Progenitor cell of endocrine pancreas (in vitro differentiated cells): ENCODE results near the gene BMF. TPM values are rescaled to one million over a fixed set of nuclear protein-coding genes. Genes with fewer than 3 reads are reported as not detected.

Experiments used
- DNase-seq: peaks from one replicate; pipeline ENCODE4 v3.0.0; 2021; ENCODE audit warnings: low spot score; ENCODE audit not compliant: unreplicated experiment
- H3K27ac Mint-ChIP-seq: 2 replicates; pipeline ENCODE4 v1.8.0; 2021; ENCODE audit warnings: mild to moderate bottlenecking, moderate library complexity, mixed read lengths
- H3K27me3 Mint-ChIP-seq: 2 replicates; pipeline ENCODE4 v1.8.0; 2021; ENCODE audit warnings: mixed read lengths
- H3K36me3 Mint-ChIP-seq: 2 replicates; pipeline ENCODE4 v1.8.0; 2022; ENCODE audit warnings: mixed read lengths; ENCODE audit not compliant: insufficient read depth
- H3K4me1 Mint-ChIP-seq: 2 replicates; pipeline ENCODE4 v1.8.0; 2021; ENCODE audit warnings: low read depth, mixed read lengths
- H3K4me3 Mint-ChIP-seq: 2 replicates; pipeline ENCODE4 v1.8.0; 2021; ENCODE audit warnings: low read depth, mild to moderate bottlenecking, moderate library complexity, mixed read lengths
- H3K9me3 Mint-ChIP-seq: 2 replicates; pipeline ENCODE4 v1.8.0; 2021; ENCODE audit warnings: low read depth, mixed read lengths
- total RNA-seq: library from RNA; stranded (reverse); gene quantifications from 2 replicates; pipeline ENCODE4 v1.2.1, GENCODE V29; 2021
- TF ChIP-seq, protein P1 (sequence below): fragments of 200-600 bp; sonication (generic); IDR thresholded peaks from one replicate; pipeline ENCODE4 v1.5.0; 2021; ENCODE audit warnings: antibody characterized with exemption, mild to moderate bottlenecking; ENCODE audit not compliant: unreplicated experiment

BMF gene
- total RNA-seq, 1 donor from 2014 or later = 128 TPM

DNA sequence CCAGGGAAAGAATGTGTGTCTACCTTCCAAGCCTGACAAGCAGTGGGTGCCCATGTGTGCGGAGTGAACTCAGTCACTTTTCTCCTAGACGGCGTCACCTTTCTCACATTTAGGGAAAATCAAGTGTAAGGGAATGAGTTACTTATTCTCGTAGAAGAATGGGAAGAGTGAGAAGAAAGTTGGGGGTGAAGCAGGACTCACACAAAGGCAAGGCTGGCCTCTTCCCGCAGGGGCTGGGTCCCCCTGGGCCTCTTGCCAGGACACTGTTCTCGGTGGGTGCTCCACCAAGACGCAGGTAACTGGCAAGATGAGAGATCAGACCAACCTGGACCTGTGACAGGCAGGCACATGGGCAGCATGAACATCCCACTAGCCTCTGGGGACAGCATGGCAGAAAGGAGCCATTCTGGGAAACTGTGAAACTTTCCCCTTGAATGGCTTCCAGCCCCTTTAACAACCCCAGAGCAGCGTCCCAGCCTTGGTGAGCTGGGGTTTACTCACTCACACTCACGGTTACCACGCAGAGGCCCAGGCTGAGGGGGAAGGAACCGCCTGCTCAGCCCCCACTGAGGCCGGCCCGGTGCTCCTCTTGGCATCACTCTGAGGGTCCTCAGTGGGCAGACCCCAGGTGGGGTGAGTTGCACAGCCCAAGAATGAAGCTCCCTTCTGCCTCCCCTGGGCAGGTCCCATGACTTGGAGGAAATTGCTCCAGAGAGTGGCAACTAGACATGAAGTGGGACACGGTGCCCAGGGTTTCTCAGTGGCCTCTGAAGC lies 54.7 kb downstream of the BMF start:
- Mint-ChIP-seq H3K4me1 (peaks cover 4% of the 10 kb centered on the region), H3K27ac (no peak overlapping the region), H3K27me3 (no peaks in the 10 kb centered on the region), H3K9me3 (no peaks in the 10 kb centered on the region), H3K4me3 (no peak overlapping the region), H3K36me3 (no peaks in the 10 kb centered on the region)
- TF ChIP-seq, protein P1, sequence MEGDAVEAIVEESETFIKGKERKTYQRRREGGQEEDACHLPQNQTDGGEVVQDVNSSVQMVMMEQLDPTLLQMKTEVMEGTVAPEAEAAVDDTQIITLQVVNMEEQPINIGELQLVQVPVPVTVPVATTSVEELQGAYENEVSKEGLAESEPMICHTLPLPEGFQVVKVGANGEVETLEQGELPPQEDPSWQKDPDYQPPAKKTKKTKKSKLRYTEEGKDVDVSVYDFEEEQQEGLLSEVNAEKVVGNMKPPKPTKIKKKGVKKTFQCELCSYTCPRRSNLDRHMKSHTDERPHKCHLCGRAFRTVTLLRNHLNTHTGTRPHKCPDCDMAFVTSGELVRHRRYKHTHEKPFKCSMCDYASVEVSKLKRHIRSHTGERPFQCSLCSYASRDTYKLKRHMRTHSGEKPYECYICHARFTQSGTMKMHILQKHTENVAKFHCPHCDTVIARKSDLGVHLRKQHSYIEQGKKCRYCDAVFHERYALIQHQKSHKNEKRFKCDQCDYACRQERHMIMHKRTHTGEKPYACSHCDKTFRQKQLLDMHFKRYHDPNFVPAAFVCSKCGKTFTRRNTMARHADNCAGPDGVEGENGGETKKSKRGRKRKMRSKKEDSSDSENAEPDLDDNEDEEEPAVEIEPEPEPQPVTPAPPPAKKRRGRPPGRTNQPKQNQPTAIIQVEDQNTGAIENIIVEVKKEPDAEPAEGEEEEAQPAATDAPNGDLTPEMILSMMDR = no peak
- DNase-seq = no peak

DNA sequence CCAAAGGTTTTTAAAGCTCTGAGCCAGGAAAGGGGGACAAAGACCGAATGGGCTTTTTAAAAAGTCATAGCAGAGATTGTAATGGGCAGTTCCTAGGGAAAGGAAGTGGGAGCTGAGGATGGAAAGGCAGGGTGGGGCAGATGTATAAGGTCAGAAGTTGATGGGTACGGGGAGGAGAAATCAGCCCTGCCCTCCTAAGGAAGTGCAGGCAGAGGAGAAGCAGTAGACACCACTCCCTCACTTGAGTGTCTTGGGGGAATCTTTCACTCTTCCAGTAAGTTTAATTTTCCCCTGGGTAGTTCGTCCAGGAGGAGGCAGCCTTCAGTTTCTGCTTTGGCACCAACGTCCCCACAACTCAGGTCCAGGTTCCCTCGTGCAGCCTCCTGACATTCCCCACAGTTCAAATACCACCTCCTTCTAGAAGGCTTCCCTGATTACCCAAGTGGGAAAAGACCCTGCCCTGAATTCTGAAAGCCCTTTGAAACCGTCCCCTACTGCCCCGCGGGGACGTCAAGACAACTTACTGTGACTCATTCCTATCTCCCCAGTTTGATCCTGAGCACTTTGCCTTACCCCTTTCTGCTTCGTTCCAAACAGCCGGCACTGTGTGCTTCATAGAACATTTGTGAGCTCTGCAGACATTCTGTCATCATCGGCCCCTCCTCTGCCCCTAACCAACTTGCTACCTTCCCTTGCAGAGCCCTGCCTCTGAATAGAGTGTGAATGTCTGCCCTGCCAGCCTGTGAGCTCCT lies 55.4 kb downstream of the BMF start:
- H3K27me3 Mint-ChIP-seq = no peaks in the 10 kb centered on the region
- H3K36me3 Mint-ChIP-seq = no peaks in the 10 kb centered on the region
- peak overlapping the region; percentile 42 for H3K27ac Mint-ChIP-seq
- H3K9me3 Mint-ChIP-seq = no peaks in the 10 kb centered on the region
- DNase-seq = no peak
- no peak overlapping the region for H3K4me3 Mint-ChIP-seq
- H3K4me1 Mint-ChIP-seq = peaks cover 4% of the 10 kb centered on the region
- TF ChIP-seq, protein P1 = no peak

DNA sequence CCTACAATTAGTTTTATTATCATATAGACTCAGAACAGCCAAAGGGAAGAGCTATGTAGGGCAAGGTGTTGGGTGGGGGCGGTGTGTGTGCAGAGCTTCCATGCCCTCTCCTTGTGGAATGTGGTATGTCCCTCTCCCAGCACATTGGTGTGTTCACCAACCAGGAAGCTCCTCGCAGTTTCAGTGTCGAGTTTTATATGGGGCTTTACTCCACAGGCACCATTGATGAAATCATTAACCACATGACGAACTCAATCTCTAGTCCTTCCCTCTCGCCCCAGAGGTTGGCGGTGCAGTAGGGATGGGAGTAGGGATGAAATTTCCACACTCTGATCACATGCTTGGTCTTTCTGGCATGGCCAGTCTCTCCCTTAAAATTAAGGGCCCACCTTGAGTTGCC lies 56.1 kb downstream of the BMF start:
- no peaks in the 10 kb centered on the region for H3K27me3 Mint-ChIP-seq
- peaks cover 2% of the 10 kb centered on the region for H3K4me1 Mint-ChIP-seq
- TF ChIP-seq, protein P1 = no peak
- no peak for DNase-seq
- no peak overlapping the region for H3K4me3 Mint-ChIP-seq
- no peak overlapping the region for H3K27ac Mint-ChIP-seq
- no peaks in the 10 kb centered on the region for H3K9me3 Mint-ChIP-seq
- H3K36me3 Mint-ChIP-seq = no peaks in the 10 kb centered on the region

DNA sequence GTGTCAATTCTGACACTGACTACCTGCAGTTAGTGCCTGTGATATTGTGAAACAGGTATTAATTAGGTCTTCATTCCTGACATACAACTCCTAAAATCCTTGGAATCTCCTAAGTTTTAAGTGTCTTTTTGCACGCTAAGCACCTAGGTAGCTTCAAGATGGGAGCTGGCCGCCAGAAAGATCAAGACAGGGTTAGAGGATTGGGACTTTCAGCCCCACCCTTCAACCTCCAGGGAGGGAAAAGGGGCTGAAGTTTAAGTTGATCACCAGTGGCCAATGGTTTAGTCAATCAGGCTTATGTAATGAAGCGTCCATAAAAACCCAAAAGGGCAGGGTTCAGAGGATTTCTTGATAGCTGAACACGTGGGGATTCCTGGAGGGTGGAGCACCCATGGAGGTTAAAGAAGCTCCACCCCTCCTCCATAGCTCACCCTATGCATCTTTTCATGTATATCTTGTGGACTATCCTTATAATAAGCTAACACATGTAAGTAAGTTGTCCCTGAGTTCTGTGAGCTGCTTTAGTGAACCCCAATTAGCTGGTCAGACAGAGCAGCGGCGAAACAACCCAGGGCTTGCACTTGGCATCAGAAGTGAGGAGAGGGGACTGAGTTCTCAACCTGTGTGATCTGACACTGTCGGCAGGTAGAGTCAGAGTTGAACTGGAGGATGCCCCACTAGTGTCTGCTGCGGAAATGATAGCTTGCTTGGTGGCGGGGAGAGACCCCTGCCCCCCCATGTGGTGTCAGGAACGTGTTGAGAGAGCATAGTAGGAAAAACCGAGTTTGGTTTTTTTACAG lies 56.9 kb downstream of the BMF start:
- no peak overlapping the region for H3K4me3 Mint-ChIP-seq
- TF ChIP-seq, protein P1 = no peak
- no peaks in the 10 kb centered on the region for H3K27me3 Mint-ChIP-seq
- no peak for DNase-seq
- H3K36me3 Mint-ChIP-seq = no peaks in the 10 kb centered on the region
- H3K4me1 Mint-ChIP-seq = peaks cover 2% of the 10 kb centered on the region
- H3K27ac Mint-ChIP-seq = peak overlapping the region; percentile 85
- H3K9me3 Mint-ChIP-seq = no peaks in the 10 kb centered on the region
